Stimulated activated CD4-positive, alpha-beta T cell treated with anti-CD3 and anti-CD28 coated beads, Interleukin-4, amount 100 ng/mL, for 24 hours (primary cell): ENCODE results near the gene GADD45GIP1.
"Not testable (repeated sequence)": the region's sequence is repeated elsewhere in the genome, so short reads cannot be mapped to it uniquely, and the experiment has no call there.

Experiments used
- DNase-seq: peaks from one replicate; pipeline ENCODE4 v3.0.0-alpha.2; 2020

Gene GADD45GIP1

GRCh38 chr19:12987190-12987589 lies 30.2 kb upstream of the GADD45GIP1 start:
- no peak for DNase-seq

DNA sequence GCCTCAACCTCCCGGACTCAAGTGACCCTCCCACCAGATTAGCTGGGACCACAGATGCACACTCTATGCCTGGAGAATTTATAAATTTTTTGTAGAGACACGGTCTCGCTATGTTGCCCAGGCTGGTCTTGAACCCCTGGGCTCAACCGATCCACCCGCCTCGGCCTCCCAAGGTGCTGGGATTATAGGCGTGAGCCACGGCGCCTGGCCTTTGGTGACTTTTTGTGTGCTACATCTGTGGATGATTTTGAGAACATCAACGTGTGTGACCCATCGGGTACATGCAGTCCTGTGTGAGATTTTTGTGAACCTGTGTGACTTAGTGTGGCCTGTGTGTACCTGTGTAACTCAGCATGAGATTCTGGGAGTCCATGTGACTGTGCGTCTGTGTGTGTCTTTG lies 29.7 kb upstream of the GADD45GIP1 start:
- DNase-seq: no peak

DNA sequence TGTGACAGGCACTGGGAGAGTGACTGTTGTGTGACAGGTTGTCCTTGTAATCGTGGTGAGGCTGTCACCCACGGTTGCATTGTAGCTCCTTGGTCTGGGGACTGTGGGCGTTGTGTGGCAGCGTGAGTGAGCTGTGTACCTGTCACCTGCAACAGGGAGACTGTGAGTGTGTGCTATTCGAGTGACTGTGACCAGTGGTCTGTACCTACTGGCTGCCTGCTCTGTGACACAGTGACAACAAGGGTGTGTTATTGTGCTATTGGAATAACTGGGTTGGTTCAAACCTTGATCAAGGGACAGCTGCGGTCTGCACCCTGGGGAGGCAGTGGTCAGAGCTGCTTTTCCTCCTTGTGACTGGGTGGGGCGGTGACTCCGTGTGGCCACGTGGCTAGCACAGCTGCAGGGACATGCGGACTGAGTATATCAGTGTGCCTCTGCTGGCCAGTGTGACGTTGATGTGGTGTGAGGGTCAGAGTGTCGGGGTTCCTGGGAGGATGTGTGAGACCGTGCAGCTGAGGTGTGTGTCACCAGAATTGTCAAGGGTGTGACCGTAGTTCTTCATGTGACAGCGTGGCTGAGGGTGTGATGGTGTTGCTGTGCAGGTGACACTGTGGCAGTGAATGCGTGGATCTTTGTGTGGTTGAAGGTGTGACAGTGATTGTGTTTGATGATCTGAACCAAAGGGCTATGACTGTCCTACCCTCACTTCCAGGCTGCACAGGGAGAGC lies 28.2 kb upstream of the GADD45GIP1 start:
- DNase-seq: no peak

DNA sequence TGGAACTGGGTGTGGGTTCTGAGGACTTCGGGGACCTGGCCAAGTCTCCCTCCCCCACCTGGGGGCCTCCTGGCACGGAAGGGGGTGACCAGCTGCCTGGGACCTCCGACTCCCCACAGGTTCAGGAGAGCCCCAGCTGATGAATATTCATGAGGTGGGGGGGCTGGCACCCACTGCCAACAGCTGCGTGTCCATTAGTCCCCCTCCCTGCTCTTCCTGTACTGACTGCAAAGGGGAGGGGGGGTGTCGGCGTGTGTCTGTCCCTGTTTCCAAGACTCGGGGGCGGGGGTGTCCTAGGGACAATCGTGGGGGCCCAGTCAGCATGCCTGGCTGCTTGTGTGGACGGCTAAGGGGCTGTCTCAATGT lies 27.6 kb upstream of the GADD45GIP1 start:
- no peak for DNase-seq

GRCh38 chr19:12984143-12984627 lies 27.2 kb upstream of the GADD45GIP1 start:
- no peak for DNase-seq

- DNase-seq: peak; percentile 81
Observed at GRCh38 chr19:12983542-12984142, 26.6 kb upstream of the GADD45GIP1 start.

DNA sequence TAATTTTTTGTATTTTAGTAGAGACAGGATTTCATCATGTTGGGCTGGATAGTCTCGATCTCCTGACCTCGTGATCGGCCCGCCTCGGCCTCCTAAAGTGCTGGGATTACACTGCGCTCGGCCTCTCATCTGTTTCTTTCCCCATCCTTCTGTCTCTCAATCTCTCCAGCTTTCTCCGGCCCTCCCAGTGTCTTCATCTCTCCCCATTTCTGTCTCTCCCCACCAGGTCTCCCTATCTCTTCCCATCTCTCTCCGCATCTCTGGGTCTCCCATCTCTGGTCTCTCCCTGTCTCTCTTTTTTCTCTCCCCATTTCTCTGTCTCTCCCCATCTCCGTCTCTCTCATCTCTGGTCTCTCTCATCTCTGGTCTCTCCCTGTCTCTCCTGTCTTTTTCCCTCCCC lies 26.1 kb upstream of the GADD45GIP1 start:
- DNase-seq: no peak

- DNase-seq: no peak
Observed at GRCh38 chr19:12982648-12983047, 25.6 kb upstream of the GADD45GIP1 start.

DNA sequence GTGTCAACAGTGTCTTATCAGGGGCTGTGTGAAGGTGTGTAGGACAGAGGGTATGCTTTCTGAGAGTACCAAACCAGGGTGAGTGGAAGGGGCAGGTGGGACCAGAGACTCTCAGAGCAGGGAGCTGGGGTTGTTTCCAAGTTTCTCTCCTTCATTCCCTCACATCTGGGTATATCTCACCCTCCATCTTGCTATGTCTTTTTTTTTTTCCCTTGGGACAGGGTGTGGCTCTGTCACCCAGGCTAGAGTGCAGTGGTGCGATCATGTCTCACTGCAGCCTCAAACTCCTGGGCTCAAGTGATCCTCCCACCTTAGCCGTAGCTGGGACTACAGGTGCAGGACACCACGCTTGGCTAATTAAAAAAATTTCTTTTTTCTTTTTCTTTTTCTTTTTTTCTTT lies 23.0 kb upstream of the GADD45GIP1 start:
- no peak for DNase-seq

- not testable (repeated sequence) for DNase-seq
Observed at GRCh38 chr19:12976109-12976508, 19.1 kb upstream of the GADD45GIP1 start.

DNA sequence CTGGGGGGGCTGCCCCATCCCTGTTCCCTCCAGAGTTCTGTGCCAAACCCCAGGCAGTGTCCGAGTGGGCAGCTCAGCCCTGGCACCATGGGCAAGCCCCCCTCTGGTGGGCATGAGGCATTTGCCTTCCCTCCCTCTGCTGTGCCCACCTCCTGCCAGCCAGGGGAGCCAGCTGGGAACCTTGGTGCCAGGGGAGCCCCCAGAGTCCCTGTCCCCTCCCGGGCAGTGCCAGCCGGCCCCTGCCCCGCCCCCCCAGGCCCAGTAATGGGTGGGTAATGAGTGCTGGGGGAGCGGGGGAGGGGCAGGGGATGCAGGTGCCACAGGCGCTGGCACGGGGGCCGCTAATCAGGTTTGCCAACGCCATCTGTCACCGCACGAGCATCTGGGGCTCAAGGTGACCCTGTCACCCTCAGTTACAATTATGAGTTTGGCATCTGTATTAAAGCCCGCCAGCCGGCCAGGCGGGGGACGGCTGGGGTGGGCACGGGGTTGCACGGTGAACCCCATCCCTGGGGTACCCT lies 18.3 kb upstream of the GADD45GIP1 start:
- no peak for DNase-seq

- DNase-seq: no peak
Observed at GRCh38 chr19:12974301-12975220, 17.5 kb upstream of the GADD45GIP1 start.

DNA sequence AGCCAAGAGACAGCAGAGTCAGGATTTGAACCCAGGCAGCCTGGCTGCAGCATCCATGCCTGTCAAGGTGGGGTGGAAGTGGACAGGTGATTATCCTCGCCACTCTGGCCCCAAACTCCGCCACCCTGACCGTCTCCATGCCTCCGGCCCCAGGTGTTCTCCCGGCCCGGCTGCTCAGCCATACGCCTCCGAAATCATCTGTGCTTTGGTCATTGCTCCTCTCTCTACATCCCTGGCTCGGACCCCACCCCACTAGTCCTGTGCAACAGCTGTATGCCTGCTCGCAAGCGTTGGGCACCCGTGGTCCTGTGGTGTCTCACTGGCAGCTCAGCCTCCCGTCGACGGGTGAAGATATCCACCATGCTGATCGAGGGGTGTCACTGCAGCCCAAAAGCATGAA lies 16.2 kb upstream of the GADD45GIP1 start:
- DNase-seq: no peak

DNA sequence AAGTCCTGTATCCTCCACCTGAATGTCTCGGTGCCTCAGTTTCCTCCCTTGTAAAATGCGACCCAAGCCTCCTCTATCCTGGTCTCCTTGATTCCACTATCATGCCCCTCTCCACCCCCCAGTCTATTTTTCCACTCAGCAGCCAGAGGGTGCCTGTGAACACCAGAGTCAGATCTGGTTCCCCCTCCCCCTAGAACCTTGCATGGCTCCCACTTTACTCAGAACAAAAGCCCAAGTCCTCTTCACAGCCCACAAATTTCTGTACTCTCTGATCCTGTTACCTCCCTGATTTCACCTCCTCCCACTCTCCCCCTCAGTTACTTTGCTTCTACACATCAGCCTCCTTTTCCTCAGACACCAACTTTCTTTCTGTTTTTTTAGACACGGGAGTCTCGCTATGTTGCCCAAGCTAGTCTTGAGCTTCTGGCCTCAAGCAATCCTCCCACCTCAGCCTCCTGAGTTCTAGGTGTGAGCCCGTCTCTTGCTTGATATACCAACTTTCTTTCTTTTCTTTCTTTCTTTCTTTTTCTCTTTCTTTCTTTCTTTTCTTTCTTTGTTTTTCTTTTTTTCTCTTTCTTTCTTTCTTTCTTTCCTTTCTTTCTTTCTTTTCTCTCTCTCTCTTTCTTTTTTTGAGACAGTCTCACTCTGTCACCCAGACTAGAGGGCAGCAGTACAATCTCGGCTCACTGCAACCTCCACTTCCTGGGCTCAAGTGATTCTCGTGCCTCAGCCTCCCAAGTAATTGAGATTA lies 13.2 kb upstream of the GADD45GIP1 start:
- no peak for DNase-seq

- DNase-seq: no peak
Observed at GRCh38 chr19:12969292-12969988, 12.4 kb upstream of the GADD45GIP1 start, which contains the start of gene DAND5. TSS of gene DAND5 (plus strand) at chr19:12969576. CDS start at chr19:12969661, 85 bp downstream.

GRCh38 chr19:12967907-12968306 lies 10.9 kb upstream of the GADD45GIP1 start:
- DNase-seq: no peak

DNA sequence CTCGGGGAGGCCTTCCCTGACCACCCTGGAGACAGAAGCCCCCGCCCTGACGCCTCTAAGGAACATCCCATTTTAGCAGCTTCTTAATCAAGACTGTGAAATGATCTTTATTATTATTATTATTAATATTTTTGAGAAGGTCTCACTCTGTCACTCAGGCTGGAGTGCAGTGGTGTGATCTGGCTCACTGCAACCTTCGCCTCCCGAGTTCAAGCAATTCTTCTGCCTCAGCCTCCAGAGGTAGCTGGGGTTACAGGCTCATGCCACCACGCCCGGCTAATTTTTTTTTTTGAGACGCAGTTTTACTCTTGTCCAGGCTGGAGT lies 8.8 kb upstream of the GADD45GIP1 start:
- no peak for DNase-seq

- DNase-seq: peak; percentile 86
Observed at GRCh38 chr19:12965017-12965811, 8.2 kb upstream of the GADD45GIP1 start.

GRCh38 chr19:12959481-12959880 lies 2.5 kb upstream of the GADD45GIP1 start:
- no peak for DNase-seq

DNA sequence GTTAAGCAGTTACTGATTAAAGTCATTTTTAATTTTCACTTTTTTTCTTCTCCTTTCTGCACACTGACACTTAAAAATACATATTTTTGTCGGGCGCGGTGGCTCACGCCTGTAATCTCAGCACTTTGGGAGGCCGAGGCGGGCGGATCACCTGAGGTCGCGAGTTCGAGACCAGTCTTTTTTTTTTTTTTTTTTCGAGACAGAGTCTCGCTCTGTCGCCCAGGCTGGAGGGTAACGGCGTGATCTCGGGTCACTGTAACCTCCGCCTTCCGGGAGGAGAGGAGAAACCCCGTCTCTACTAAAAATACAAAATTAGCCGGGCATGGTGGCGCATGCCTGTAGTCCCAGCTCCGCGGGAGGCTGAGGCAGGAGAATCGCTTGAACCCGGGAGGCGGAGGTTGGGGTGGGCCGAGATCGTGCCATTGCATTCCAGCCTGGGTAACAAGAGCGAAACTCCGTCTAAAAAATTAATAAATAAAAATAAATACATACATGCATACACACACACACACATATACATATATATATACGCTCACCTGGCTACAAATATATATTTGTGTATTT lies 448 bp upstream of the GADD45GIP1 start:
- not testable (repeated sequence) for DNase-seq

- DNase-seq: no peak
Observed at GRCh38 chr19:12955996-12956395, 1.0 kb downstream of the GADD45GIP1 start.
